Peyer's patch (tissue), 4 donors: ENCODE results near the gene GNG11.

ENCODE experiments used
- CTCF ChIP-seq, 6 experiments: fragments of 450-650 bp in 4 of 6; fragments of 200-600 bp in 2 of 6; sonication (generic) in 1 of 6; IDR thresholded peaks; one replicate each; pipeline ENCODE4 v1.5.1; 2017 to 2019; ENCODE audit warnings: antibody characterized with exemption in 6 of 6, mild to moderate bottlenecking in 3 of 6, moderate library complexity in 1 of 6
- POLR2A ChIP-seq, 2 donors: fragments of 450-650 bp; IDR thresholded peaks; one replicate each; pipeline ENCODE4 v1.5.1; 2017; ENCODE audit warnings: antibody characterized with exemption in 2 of 2, mild to moderate bottlenecking in 2 of 2, moderate library complexity in 2 of 2

- TF ChIP-seq CTCF (IDR thresholded peaks at IDR 0.05) (no peak), POLR2A (IDR thresholded peaks at IDR 0.05) (no peak)
These were observed 50.6 kb downstream of the GNG11 start for GRCh38 chr7:93972029-93972725.
